Upper lobe of right lung (tissue), 1 donor: ENCODE results near the gene GALNT2. TPM values are rescaled to one million over a fixed set of nuclear protein-coding genes. Genes with fewer than 3 reads are reported as not detected.

Experiments
- ATAC-seq: fragments of 200-7000 bp; cut with Tn5 transposase; one replicate; pipeline ENCODE4 v1.9.1; 2020; ENCODE audit warnings: mild to moderate bottlenecking, moderate library complexity
- DNase-seq: peaks from one replicate; pipeline ENCODE4 v3.0.0-alpha.2; 2020
- H3K27ac ChIP-seq: fragments of 200-600 bp; one replicate; pipeline ENCODE4 v1.8.0; 2022
- H3K27me3 ChIP-seq: fragments of 200-600 bp; one replicate; pipeline ENCODE4 v1.8.0; 2022; ENCODE audit warnings: mild to moderate bottlenecking
- H3K36me3 ChIP-seq: fragments of 200-600 bp; one replicate; pipeline ENCODE4 v1.8.0; 2022
- H3K4me1 ChIP-seq: fragments of 200-600 bp; one replicate; pipeline ENCODE4 v1.8.0; 2022
- H3K4me3 ChIP-seq: fragments of 200-600 bp; one replicate; pipeline ENCODE4 v1.8.0; 2022; ENCODE audit warnings: mild to moderate bottlenecking
- H3K9me3 ChIP-seq: fragments of 200-600 bp; one replicate; pipeline ENCODE4 v1.8.0; 2022
- intact Hi-C: fragments of 100-400 bp; cut with DNase I; formaldehyde crosslinking; loops from one replicate; pipeline ENCODE4 v1.11.0; 2022
- total RNA-seq: library from RNA; stranded (reverse); fragmentation: NEBNext Ultra II Directional; extraction: Animal tissue kit (Norgen Biotek cat#: 25700); gene quantifications from one replicate; pipeline ENCODE4 v1.2.1, GENCODE V29; 2021
- TF ChIP-seq, protein P1 (sequence below): fragments of 200-600 bp; IDR thresholded peaks from one replicate; pipeline ENCODE4 v1.8.0; 2022; ENCODE audit warnings: antibody characterized with exemption
- donor health status: DM: no; HTN: yes; CAD: no; lungs with severe emphysema.

Gene GALNT2
- total RNA-seq, 1 donor from 2014 or later, result 55.1 TPM

DNA sequence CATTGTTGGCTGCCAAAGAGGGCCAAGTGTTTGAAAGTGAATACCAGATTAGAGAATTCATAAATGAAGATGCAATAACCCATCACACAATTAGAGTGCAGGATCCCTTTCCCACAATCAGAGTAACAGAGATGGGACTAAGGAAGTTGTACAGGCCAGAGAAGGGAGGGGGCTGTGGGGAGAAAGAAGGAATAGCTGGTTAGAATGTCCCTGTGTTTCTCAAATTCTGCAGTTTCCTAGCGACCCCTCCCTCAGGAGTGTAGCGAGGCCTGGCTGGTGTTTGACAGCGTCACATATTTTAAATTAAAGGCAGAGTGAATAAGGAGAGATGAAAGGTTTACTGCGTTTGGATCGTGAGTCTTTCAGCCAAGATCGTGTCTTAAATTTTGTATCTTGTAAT lies 58.1 kb downstream of the GALNT2 start:
- ATAC-seq, result no peak
- intact Hi-C loops, result no loop called here
- H3K4me1 ChIP-seq, result peaks cover 7% of the 10 kb centered on the region
- DNase-seq, result no peak
- H3K4me3 ChIP-seq, result no peak overlapping the region
- no peaks in the 10 kb centered on the region for H3K9me3 ChIP-seq
- TF ChIP-seq, protein P1, sequence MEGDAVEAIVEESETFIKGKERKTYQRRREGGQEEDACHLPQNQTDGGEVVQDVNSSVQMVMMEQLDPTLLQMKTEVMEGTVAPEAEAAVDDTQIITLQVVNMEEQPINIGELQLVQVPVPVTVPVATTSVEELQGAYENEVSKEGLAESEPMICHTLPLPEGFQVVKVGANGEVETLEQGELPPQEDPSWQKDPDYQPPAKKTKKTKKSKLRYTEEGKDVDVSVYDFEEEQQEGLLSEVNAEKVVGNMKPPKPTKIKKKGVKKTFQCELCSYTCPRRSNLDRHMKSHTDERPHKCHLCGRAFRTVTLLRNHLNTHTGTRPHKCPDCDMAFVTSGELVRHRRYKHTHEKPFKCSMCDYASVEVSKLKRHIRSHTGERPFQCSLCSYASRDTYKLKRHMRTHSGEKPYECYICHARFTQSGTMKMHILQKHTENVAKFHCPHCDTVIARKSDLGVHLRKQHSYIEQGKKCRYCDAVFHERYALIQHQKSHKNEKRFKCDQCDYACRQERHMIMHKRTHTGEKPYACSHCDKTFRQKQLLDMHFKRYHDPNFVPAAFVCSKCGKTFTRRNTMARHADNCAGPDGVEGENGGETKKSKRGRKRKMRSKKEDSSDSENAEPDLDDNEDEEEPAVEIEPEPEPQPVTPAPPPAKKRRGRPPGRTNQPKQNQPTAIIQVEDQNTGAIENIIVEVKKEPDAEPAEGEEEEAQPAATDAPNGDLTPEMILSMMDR, result no peak
- no peaks in the 10 kb centered on the region for H3K36me3 ChIP-seq
- no peak overlapping the region for H3K27ac ChIP-seq
- H3K27me3 ChIP-seq, result no peaks in the 10 kb centered on the region

DNA sequence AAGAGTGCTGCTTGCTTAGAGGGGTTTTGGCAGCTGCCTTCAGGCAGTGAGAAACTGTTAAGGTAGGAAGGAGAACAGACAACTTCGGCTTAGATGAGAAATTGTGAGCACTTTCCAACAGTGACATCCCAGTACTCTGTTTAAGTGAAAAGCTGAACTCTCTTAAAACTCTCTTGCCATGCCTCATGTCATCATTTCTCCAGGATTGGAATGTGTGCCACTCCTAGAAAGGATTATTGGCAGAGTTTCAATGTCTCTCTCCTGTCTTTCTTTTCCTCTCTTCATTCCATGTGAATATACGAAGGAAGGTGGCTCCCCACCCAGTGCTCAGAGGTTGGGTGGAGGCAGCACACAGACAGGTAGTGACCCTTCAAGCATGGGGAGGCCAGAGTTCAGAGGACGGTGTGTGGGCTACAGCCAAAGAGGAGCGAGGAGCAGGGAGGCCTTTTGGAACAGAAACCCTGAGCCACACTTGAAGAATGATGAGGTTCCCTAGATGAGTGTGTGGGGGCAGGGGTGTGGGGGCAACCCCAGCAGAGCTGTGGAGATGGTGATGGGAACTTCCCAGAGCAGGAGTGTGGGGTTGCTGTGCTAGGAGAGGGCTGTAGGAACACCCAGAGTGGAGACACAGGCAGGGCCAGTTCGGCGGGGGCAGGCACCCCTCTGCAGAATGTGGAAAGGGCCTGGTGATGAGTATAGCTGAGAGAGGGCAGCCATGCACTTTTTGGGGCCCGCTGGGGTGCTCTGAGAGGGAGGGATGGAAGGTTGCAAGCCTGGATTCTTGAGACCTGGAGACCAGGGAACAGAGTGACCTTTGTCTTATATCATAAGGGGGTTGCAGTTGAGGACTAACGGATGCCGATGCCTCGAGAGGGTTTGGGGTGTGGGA lies 58.8 kb downstream of the GALNT2 start:
- H3K4me1 ChIP-seq, result peaks cover 7% of the 10 kb centered on the region

DNA sequence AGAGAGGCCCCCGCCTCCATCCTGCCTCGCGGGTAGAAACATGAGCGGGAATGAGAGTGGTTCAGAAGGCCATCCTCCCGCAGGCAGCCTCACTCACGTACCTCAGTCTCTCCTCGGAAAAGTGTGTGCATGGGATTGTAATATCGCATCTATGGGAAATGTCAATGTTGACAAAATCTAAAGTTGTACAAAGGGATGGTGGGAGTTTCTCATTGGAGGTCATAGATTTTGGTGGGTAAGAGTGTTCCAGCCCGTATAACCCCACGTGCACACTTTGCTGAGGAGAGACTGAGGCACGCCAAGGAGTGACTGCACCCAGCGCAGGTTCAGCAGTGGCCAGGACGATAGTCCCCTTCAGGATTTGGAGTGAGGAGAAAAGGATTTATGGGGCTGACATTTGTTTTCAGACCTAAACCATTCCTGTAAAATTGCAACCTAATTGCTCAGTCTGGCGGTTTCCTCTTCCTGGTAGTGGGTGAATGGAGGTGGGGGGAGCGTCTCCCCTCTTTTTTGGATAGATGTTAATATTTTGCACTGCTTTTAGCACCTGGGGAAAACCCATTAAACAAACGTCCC lies 59.6 kb downstream of the GALNT2 start:
- intact Hi-C loops, result no loop called here
- ATAC-seq (no peak), DNase-seq (no peak)
- no peaks in the 10 kb centered on the region for H3K27me3 ChIP-seq
- H3K9me3 ChIP-seq, result no peaks in the 10 kb centered on the region
- H3K36me3 ChIP-seq, result no peaks in the 10 kb centered on the region
- no peak overlapping the region for H3K27ac ChIP-seq
- H3K4me1 ChIP-seq, result peaks cover 7% of the 10 kb centered on the region
- TF ChIP-seq, protein P1, result no peak
- H3K4me3 ChIP-seq, result no peak overlapping the region

More for the DNA sequence above, 58.8 kb downstream of the GALNT2 start:
- Histone ChIP-seq H3K4me3 (no peak overlapping the region), H3K27ac (no peak overlapping the region), H3K27me3 (no peaks in the 10 kb centered on the region), H3K9me3 (no peaks in the 10 kb centered on the region), H3K36me3 (no peaks in the 10 kb centered on the region)
- TF ChIP-seq, protein P1, result no peak
- ATAC-seq, result no peak
- DNase-seq, result no peak
- intact Hi-C loops, result no loop called here

GRCh38 chr1:230127105-230128054 lies 60.3 kb downstream of the GALNT2 start:
- no peaks in the 10 kb centered on the region for H3K36me3 ChIP-seq
- ATAC-seq (peak; percentile 50), DNase-seq (no peak)
- no peaks in the 10 kb centered on the region for H3K27me3 ChIP-seq
- TF ChIP-seq, protein P1, result no peak
- intact Hi-C loops, result no loop called here
- H3K9me3 ChIP-seq, result no peaks in the 10 kb centered on the region
- H3K4me1 ChIP-seq, result peaks cover 9% of the 10 kb centered on the region
- H3K27ac ChIP-seq, result no peak overlapping the region
- no peak overlapping the region for H3K4me3 ChIP-seq

- H3K27me3 ChIP-seq, result no peaks in the 10 kb centered on the region
- peaks cover 16% of the 10 kb centered on the region for H3K4me1 ChIP-seq
- TF ChIP-seq, protein P1, result no peak
- DNase-seq (no peak), ATAC-seq (no peak)
- no peak overlapping the region for H3K27ac ChIP-seq
- H3K36me3 ChIP-seq, result no peaks in the 10 kb centered on the region
- intact Hi-C loops, result no loop called here
- H3K9me3 ChIP-seq, result no peaks in the 10 kb centered on the region
- H3K4me3 ChIP-seq, result no peak overlapping the region
Measured at GRCh38 chr1:230128569-230129285, 61.7 kb downstream of the GALNT2 start.
